ENCODE measurements around the gene TRAPPC2B.

GRCh38 chr19:57355916-57356315, 7.4 kb upstream of the TRAPPC2B start:
- no peak for TF ChIP-seq EZH2 (IDR thresholded peaks at IDR 0.05)
- TF ChIP-seq POLR2AphosphoS5 (IDR thresholded peaks at IDR 0.05; ENCODE audit: borderline replicate concordance, low read depth, low read length) = no peak
- TF ChIP-seq FOXP2 (optimal IDR thresholded peaks at IDR 0.05; ENCODE audit: control extremely low read depth, extremely low read length, insufficient read depth) = no peak
